ENCODE results near the gene PLCXD3.
"Not testable (repeated sequence)": the region's sequence is repeated elsewhere in the genome, so short reads cannot be mapped to it uniquely, and the experiment has no call there.

The PLCXD3 gene, protein sequence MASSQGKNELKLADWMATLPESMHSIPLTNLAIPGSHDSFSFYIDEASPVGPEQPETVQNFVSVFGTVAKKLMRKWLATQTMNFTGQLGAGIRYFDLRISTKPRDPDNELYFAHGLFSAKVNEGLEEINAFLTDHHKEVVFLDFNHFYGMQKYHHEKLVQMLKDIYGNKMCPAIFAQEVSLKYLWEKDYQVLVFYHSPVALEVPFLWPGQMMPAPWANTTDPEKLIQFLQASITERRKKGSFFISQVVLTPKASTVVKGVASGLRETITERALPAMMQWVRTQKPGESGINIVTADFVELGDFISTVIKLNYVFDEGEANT

DNA sequence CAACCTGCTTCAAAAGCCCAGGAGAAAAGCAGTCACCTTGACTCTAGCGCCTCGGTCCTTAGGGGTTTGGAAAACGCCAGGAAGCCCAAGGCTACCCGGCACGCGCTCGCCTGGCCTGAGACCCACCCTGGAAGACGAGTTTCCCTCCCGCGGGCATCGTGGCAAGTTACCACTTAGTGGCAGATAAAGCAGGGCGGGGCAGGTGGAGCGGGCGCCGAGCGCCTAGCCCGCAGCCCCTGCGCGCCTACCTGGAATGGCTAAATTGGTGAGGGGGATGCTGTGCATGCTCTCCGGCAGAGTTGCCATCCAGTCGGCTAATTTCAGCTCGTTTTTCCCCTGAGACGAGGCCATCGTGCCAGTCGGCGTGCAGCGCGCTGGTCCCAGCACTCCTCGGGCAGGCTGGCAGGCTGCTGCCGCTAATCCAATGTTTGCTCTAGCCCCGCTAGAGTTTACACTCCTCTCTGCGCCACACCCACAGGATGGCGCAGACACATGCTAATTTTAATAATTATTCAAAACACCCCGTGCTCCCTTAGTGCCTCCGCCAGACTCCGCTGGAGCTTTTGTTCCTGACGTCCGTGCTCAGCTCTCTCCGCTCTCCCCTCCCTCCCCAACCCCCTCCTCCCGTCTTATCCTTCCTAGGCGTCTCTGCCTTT lies at the start of gene PLCXD3:
TSS of gene PLCXD3 (minus strand) at position 426 of the 656 bp plus-strand sequence. CDS start at position 351, 75 bp downstream.
- DNase-seq, result no peak

DNA sequence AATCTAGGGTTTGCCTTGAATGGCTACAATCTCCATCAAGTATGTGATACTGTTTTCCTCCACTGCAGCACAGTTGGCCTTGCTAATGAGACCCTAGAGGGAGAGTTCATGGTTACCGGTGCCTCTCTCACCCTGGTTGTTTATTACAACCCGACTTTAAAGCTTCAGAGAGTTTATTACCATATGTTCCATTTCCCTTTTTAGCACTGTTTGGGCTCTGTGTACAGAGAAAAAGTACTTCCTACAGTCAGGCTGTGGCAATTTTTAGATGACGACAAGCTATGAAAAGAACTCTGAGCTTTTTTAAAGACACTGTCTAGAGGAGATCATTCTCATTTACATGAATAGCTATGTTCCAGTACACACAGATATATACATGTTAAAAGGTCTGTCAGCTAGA lies 48.8 kb upstream of the PLCXD3 start:
- DNase-seq, result no peak

DNA sequence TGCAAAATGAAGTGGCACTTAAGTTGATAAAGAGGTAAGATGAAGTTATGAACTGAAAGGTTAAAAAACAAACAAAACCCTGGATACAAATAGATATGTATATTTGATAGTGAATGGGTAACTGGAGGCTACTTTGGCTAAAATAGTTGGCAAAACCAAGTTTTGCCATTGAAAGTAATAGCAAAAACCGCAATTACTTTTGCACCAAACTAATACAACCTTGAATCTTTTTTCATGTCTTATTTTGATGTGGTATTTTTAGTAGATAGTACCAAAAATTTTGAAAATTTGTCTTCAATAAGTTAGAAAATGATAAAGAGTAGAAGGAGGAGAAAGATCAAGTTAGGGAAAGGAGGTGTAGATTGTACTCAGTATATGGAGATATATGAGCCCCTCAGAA lies 47.9 kb upstream of the PLCXD3 start:
- DNase-seq, result no peak

DNA sequence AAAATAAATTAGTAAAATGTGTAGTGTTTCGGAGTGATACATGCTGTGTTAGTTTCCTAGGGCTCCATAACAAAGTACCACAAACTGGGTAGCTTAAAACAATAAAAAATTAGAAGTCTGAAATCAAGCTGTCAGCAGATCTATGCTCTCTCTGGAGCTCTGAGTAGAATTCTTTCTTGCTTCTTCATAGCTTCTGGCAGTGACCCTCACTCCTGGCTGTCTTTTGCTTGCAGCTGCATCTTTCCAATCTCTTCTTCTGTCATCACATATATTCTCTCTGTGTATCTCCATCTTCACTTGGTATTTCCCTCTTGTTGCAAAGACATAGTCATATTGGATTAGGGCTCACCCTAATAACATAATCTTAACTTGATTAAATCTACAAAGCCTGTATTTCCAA lies 37.6 kb upstream of the PLCXD3 start:
- no peak for DNase-seq

DNA sequence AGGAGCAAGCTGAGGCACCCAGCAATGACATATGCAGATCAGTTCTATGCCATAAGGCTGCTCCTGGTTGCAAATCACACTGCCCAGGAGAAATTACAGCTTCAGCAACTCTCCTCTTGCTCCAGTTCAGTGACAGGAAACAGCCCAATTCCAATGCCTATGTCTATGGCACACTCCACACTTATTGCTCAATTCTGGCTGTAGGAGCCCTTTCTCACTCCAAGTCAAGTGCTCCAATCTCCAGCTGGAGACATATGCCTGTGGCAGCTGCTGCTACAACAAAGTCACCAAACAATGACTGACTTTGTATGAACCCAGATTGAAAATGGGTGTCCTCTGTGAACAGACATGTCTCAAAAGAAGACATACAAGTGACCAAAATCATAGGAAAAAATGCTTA lies 31.8 kb upstream of the PLCXD3 start:
- no peak for DNase-seq

DNA sequence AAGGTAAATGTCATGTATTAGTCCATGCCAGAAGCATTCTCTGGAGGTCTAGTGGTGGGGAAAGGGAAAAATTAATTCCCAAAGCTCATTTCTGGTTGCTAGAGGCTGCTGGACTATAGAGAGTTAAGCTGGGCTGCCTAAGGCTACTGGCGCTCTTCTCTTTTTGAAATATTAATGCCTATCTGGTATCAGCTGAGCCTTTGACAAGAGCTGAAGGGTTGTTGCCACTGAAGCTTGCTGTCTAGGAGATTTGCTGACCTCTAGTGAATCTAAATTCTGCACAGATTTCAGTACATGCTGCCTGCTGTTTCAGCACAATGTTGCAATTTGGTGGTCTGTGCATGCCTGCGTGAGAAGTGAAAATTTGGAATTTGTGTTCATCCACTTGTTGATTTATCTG lies 29.1 kb upstream of the PLCXD3 start:
- DNase-seq, result no peak

DNA sequence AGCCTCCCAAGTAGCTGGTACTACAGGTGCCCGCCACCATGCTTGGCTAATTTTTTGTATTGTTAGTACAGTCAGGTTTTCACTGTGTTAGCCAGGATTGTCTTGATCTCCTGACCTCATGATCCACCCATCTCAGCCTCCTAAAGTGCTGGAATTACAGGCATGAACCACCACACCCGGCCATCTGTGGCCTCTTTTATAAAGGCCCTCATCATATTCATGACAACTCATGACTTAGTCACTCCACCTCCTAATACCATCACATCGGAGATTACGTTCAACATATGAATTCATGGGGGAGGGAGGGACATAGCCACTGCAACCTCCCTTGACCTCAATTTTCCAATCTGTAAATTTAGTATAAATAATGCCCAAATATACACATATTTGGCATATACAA lies 27.2 kb upstream of the PLCXD3 start:
- DNase-seq, result no peak

DNA sequence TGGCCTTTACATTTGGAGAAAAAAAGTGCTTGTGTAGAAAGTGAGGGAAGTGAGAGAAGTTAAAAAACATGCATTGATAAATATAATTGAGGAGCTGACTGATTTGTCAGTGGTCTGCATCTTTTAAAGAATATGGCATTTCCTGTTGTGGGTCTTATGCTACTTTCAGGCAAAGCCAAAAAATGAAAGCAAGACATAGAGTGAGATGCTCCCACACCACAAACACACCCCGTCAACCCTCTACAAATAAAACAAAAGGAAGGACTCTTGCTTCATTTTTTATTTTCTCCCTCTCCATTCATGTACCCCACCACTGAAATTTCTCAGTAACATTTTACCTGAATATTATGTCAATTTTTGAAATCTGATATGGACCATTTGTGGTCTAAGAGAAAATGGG lies 22.1 kb upstream of the PLCXD3 start:
- DNase-seq, result no peak

DNA sequence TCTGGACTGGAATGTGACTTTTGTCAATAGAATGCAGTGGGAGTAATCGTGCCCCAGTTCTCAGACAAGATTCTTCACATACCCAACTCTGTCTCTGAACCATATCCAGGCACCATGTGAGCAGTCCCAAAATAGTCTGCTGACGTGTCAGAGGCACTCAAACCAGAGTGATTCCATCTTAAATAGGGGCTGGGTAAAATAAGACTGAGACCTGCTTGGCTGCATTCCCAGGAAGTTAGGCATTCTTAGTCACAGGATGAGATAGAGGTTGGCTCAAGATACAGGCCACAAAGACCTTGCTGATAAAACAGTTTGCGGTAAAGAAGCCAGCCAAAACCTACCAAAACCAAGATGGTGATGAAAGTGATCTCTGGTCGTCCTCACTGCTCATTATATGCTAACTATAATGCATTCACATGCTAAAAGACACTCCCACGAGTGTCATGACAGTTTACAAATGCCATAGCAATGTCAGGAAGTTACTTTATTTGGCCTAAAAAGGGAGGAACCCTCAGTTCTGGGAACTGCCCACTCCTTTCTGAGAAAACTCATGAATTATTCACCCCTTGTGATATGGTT lies 16.9 kb upstream of the PLCXD3 start:
- DNase-seq, result no peak

DNA sequence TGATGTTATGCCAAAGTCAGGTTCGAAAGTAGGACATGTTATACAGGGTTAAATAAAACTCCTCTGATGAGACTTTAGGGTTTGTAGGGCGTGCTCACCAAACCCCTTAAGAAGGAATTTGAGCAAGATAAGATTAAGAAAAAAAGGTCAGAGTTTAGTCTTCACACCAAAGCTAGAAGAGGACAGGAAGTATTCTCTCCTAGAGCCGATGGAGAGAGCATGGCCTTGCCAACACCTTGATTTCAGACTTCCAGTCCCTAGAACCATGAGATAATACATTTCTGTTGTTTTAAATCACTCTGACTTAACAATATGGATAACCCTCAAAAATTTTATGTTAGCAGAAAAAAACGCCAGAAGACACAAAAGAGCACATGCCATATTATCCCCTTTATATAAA lies 16.3 kb upstream of the PLCXD3 start:
- no peak for DNase-seq

DNA sequence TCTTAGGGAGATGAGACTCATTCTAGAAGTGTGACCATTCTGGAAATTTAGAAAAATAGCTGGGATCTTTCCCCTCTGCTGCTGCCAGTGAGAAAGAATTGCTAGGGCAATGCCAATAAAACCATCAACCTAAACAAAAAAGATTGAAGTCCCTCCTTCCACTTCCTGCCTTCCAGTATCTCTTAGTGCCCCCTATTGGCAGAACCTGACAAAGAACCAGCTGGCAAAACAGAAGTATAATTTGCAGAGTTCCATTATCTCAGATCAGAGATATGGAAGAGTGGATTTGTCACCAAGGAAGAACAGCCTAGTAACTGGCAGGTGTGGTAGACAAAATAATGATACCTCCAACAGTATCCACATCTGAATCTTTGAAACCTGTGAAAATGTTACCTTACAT lies 13.8 kb upstream of the PLCXD3 start:
- DNase-seq, result no peak

DNA sequence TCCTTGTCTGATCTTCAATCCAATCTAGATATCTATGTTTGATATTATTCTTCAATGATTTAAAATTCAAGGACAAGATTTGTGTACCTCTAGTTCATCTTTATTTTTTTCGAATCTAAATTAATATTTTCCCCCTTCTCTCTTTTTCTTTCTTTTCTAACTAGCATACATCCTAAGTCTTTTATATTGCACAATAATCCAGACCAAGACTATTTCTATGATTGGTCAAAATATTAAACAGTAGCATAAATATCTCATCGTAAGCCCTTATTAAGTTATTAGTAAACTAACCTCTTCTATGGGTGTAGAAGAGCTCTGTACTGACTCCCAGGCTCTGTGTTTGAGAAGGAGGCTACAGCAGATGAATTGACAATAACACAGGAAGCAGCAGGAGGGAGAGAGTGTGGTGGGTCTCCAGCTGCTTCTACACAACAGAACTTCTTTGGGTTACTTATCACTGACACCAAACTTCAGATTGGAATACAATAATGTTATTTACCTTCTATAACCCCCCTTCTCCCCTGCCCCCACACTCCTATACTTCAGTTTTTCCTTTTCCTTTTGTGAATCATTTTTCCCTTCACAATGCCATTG lies 11.9 kb upstream of the PLCXD3 start:
- no peak for DNase-seq

DNA sequence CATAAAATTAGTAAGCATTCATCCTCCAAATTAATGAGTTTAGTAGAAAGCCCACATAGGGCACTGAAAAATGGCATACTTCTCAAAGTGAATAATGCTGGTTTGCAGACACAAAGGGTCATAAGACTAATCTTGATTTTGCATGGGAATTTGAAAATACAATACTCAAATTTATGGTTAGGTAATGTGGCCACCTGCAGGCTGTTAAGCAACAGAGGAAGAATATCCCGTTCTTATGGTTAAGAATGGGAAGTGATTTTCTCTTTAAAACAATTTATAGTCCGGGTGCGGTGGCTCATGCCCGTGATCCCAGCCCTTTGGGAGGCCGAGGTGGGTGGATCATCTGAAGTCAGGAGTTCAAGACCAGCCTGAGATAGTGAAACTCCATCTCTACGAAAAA lies 9.4 kb upstream of the PLCXD3 start:
- no peak for DNase-seq

DNA sequence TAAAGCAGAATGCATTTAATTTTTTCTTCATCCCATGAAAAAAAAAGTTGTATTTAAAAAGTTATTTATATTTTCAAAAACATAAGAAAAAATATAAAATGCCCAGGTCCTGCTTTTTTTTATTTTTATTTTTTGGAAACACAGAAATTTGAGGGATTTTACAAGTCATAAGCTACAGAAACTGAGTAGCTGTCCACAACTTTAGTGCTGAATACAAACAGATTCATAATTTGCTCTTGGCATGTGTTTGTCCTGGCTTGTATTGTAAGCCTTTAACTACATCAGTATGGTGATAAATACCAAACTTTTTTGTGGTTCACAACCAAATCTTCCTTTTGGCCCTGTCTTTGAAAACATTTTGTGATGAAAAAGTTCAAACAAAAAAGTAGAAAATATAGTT lies 7.5 kb upstream of the PLCXD3 start:
- DNase-seq, result no peak

DNA sequence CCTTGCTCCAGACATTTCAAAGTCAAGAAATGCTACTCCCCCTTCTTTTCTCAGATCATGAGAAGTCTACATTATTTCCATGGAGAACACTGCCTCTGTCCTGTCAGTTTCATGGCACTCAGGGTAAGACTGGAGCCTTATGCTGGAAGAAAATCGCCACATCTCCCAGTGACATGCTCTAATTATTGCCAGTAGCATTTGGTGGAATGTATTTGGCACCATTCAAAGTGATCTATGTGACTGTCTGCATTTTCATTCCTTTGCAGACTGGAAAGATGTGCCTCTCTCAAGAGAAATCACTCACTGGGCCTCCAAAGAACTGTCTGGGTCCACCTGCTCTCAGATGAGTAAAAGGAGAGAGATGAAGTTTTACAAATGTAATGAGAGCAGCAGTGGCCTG lies 840 bp upstream of the PLCXD3 start:
- no peak for DNase-seq

DNA sequence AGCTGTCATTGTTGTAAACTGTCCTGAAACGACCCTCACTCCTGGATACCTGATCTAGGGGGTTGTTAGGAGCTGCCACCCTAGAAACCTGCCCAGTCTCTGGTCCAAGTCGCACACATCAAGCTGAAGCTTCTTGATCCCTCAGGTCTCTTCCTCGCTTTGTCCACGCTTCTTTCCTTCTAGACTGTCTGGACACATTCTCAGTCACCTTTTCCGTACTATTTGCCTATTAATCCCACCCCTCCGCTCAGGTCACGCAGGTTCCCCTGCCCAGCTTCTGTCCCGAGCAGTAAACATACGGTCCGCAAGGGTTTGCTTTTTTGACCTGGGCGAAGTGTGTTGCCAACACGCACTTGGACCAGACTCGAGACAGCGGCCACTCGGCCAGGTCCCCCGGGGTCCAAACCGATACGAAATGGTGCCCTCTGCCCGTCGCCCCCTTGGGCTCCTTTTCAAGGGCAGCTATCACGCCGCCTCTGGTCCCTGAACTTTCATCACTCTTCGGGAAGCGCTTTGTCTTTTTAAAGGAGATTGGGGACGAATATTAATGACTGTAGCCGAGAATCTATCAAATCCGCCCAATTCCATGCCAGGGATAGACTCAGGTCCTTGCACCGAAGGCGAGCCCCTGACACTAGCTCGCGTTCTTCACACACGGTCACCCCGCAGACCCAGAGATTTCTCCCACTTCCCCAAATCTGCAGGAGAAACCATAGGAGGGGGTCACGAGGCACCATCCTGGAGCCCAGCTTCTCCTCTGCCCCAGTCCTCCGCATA lies 814 bp downstream of the PLCXD3 start:
- DNase-seq, result no peak

DNA sequence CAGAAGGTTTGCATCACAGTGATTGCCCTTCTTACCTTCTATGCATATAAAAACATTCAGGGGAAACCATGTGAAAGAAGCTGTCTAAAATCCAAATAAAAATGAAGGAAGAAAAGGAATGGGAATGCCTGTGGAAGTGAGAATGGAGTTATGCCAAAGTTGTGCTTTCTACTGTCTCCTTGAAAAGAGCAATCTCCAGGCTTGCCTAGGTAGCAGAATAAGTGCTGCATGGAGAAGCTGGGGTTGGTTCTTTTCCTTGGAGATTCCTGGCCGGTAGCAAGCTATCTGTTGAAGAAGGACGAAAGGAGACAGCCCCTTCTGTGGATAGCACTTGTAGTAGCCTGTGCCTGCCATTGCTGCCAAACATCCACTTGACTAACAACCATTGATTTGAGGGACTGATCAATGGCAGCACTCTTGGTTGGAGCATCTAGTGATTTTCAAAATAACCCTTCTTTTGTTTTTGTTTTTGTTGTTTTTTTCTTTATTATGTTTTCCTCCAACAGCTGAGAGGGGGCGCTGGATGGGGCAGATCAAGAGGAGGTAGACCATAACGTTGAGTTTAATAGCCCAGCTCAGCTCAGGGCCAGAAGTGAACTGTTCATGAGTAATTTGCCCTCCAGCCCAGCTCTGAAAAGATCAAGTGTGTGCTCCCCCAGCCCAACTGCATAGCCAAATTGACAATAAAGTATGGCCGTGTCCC lies 1.6 kb downstream of the PLCXD3 start:
- DNase-seq, result no peak

DNA sequence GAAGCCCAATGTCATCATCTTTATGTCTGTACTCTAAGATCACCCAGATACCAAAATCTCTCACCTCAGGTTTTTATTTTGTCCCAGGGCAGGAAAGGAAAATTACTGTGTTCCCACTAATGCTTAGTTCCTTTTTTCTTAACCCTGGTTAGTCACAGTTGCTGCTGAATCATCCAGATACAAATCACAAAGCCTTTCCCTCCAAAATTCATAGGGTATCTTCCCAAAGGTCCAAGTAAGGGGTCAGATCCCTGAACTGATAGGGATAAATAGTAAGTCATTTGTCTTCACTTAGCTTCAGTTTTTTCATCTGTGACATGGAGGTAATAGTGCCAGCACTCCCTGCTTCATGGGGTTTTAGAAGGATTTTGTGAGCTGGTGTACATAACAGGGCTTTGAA lies 2.2 kb downstream of the PLCXD3 start:
- no peak for DNase-seq

DNA sequence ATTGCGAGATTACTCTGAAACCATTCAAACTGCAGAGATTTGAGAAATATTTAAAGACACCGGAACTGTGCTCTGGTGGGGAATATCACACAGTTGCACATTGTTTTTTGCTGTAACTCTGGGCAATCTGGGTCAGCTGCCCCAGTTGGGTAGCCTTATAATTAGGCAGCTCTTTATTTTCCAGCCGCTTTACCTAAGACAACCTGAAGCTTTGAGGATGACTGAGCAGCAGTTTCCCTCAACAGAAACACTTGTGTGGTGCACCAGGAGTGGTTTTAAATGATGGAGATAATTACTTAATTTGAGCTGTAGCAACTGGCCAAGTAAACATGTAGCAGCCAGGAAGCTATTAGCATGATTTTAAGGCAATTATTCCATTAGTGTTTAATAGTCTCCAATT lies 2.9 kb downstream of the PLCXD3 start:
- no peak for DNase-seq

DNA sequence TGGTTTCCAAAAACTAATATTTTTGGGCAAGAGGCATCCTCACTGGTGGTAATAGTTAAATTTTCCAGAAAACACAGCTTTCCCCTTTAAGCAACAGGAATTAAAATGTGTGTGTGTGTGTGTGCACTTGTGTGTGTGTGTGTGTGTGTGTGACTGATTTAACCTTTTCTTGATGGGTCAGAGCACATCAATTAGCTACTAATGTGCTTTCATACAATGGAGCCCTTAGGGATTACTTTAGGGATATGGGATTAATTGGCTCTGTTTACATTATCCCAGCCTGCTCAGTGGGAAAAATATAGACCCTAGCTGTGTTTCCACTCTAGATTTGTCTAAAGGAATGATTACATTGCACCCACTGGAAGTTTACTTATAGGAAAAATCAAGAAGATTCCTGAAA lies 6.5 kb downstream of the PLCXD3 start:
- no peak for DNase-seq

DNA sequence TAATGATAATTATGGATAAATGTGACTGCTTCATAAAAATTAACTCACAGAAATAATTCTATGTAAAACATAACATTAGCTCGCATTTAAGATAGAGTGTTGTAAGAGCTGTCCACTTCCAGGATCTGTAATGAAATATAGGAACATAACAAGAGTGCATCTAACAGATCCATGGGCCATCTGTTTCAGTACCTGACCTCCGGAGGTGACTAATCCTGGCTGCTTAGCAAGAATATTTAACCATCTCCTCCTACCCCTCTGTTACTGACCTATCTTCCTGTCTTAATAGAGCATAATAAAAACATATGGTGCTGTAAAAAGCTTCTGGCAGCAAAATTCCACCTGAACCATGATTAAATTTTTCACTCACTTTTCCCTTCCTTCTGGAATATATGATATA lies 7.1 kb downstream of the PLCXD3 start:
- no peak for DNase-seq

DNA sequence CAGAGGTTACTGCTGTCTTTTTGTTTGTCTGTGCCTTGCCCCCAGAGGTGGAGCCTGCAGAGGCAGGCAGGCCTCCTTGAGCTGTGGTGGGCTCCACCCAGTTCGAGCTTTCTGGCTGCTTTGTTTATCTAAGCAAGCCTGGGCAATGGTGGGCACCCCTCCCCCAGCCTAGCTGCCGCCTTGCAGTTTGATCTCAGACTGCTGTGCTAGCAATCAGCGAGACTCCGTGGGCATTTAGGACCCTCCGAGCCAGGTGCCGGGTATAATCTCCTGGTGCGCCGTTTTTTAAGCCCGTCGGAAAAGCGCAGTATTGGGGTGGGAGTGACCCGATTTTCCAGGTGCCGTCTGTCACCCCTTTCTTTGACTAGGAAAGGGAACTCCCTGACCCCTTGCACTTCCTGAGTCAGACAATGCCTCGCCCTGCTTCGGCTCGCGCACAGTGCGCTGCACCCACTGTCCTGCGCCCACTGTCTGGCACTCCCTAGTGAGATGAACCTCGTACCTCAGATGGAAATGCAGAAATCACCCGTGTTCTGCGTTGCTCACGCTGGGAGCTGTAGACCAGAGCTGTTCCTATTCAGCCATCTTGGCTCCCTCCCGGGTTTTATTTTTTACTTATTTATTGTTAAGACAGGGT lies 16.8 kb downstream of the PLCXD3 start:
- not testable (repeated sequence) for DNase-seq

All from stimulated activated CD4-positive, alpha-beta T cell treated with anti-CD3 and anti-CD28 coated beads, Interleukin-12 subunit alpha, Interleukin-12 subunit beta, amount 100 ng/mL, for 4 hours (primary cell).